Measurements from ENCODE around the gene FLT4. TPM values are rescaled to one million over a fixed set of nuclear protein-coding genes. Genes with fewer than 3 reads are reported as not detected.

Gene FLT4
- total RNA-seq, 6 experiments from 2014 or later, result not detected

GRCh38 chr5:180639287-180639686, 10.1 kb downstream of the FLT4 start:
- Mint-ChIP-seq H3K36me3 (ENCODE audit: low read depth) (no peaks in the 10 kb centered on the region), H3K4me1 (ENCODE audit: low read depth) (no peaks in the 10 kb centered on the region; the same call in 1 of the 2 replicates), H3K27me3 (ENCODE audit: insufficient read depth) (peaks cover 9% of the 10 kb centered on the region), H3K9me3 (peaks cover 23% of the 10 kb centered on the region), H3K27ac (no peak overlapping the region), H3K4me3 (no peak overlapping the region)
- no peak for DNase-seq
- no peak for TF ChIP-seq CTCF (IDR thresholded peaks at IDR 0.05)

- peaks cover 3% of the 10 kb centered on the region for H3K27me3 Mint-ChIP-seq (ENCODE audit: insufficient read depth)
- no peak for TF ChIP-seq CTCF (IDR thresholded peaks at IDR 0.05)
- no peaks in the 10 kb centered on the region; the same call in 1 of the 2 replicates for H3K36me3 Mint-ChIP-seq (ENCODE audit: low read depth)
- DNase-seq, result no peak
- no peak overlapping the region for H3K4me3 Mint-ChIP-seq
- H3K9me3 Mint-ChIP-seq, result peaks cover 27% of the 10 kb centered on the region
- H3K27ac Mint-ChIP-seq, result no peak overlapping the region
- H3K4me1 Mint-ChIP-seq (ENCODE audit: low read depth), result no peaks in the 10 kb centered on the region; the same call in 1 of the 2 replicates
Observed at GRCh38 chr5:180637962-180638680, 11.3 kb downstream of the FLT4 start.

- H3K27ac Mint-ChIP-seq, result no peak overlapping the region
- no peak for TF ChIP-seq CTCF (IDR thresholded peaks at IDR 0.05)
- H3K4me3 Mint-ChIP-seq, result no peak overlapping the region
- DNase-seq, result no peak
- no peaks in the 10 kb centered on the region; the same call in 1 of the 2 replicates for H3K36me3 Mint-ChIP-seq (ENCODE audit: low read depth)
- peaks cover 29% of the 10 kb centered on the region for H3K9me3 Mint-ChIP-seq
- H3K27me3 Mint-ChIP-seq (ENCODE audit: insufficient read depth), result peaks cover 3% of the 10 kb centered on the region
- H3K4me1 Mint-ChIP-seq (ENCODE audit: low read depth), result no peaks in the 10 kb centered on the region; the same call in 1 of the 2 replicates
Observed at GRCh38 chr5:180636403-180637075, 12.9 kb downstream of the FLT4 start.

- Mint-ChIP-seq H3K4me1 (ENCODE audit: low read depth) (no peaks in the 10 kb centered on the region; the same call in 1 of the 2 replicates), H3K27ac (no peak overlapping the region), H3K27me3 (ENCODE audit: insufficient read depth) (peaks cover 3% of the 10 kb centered on the region), H3K9me3 (peaks cover 29% of the 10 kb centered on the region), H3K4me3 (no peak overlapping the region), H3K36me3 (ENCODE audit: low read depth) (no peaks in the 10 kb centered on the region; the same call in 1 of the 2 replicates)
- TF ChIP-seq CTCF (IDR thresholded peaks at IDR 0.05), result no peak
- no peak for DNase-seq
Observed at GRCh38 chr5:180636016-180636402, 13.4 kb downstream of the FLT4 start.

- TF ChIP-seq CTCF (IDR thresholded peaks at IDR 0.05), result no peak
- Mint-ChIP-seq H3K27ac (no peak overlapping the region), H3K4me3 (no peak overlapping the region), H3K4me1 (ENCODE audit: low read depth) (no peaks in the 10 kb centered on the region; the same call in 1 of the 2 replicates), H3K27me3 (ENCODE audit: insufficient read depth) (peaks cover 1% of the 10 kb centered on the region), H3K9me3 (peaks cover 21% of the 10 kb centered on the region), H3K36me3 (ENCODE audit: low read depth) (no peaks in the 10 kb centered on the region; the same call in 1 of the 2 replicates)
- DNase-seq, result no peak
Observed at GRCh38 chr5:180633283-180634177, 15.9 kb downstream of the FLT4 start.
